Uterus (tissue), 2 donors: Measurements from ENCODE around the gene SIK2.

Experiments
- CTCF ChIP-seq, 4 experiments: fragments of 200-600 bp in 2 of 4; fragments of 450-650 bp in 2 of 4; sonication (generic) in 2 of 4; IDR thresholded peaks; one replicate each; pipeline ENCODE4 v1.5.1; 2016 to 2019; ENCODE audit warnings: antibody characterized with exemption in 4 of 4, mild to moderate bottlenecking in 2 of 4, moderate library complexity in 1 of 4
- POLR2A ChIP-seq, 2 donors: fragments of 450-650 bp; IDR thresholded peaks; one replicate each; pipeline ENCODE4 v1.6.1; 2016; ENCODE audit warnings: antibody characterized with exemption in 2 of 2, mild to moderate bottlenecking in 1 of 2, moderate library complexity in 1 of 2

DNA sequence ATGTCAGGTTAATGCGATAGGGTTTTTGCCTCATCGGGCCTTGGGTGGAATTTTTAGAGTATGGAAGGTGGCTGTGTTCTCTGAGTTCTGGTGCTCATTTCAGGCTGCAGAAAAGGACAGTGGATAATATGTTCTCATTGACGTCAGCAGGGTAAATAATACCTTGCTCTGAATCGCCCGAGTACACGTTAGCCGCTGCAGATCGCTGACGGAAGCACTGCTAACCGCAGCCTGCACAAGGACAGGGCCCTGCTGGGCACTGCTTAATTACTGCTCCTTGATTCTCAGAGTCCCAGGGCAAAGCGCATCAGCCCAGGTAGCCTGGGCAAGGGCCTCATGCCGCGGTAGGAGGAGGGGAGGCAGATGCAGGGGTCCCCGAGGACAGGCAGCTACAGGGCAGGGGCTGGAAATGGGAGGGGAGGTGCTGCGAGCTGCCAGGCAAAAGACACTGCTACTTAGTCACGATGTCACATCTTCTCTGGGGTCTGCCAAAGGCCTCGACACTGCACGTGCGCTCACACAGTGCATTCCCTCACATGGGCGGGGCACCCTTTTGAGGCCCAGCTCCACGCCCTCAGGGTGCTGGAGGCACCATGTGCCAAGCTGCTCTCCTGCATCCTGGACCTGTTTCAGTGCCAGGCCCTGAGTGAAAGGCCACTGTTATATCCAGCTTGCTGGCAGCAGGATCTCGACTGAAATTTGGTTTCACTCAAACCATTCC is 128.8 kb downstream of the SIK2 start:
- TF ChIP-seq POLR2A (IDR thresholded peaks at IDR 0.05): no peak
- no peak for TF ChIP-seq CTCF (IDR thresholded peaks at IDR 0.05)
